Measurements from ENCODE around the gene CCDC146.

The CCDC146 gene

DNA sequence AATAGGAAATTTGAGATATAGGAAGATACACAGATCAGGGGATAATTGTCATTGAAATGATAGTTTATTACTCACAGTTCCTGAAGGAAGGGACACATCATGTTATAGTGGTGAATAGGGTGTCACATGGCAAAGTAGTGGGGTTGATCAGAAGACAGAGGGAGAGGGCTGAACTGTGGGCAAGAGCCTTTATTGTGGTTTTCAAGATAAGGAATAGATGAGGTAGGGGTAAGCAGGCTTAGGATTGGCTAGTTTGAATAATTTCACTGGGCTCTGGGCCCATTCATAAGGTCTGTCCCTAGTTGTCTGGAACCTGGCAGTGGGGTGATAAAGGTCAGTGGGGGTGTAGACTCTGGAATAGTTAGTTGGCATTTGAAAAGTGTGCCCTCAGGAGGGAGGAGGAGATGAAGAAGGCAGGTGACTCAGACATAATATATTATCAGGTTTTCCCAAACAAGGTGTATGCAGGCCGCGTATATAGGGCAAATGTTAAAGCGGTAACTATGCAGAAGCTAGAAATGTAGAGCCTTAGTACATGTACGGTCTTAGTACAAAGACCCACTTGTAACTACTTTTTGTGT is 58.7 kb downstream of the CCDC146 start:
- Histone ChIP-seq H3K27me3 (ENCODE audit: control insufficient read depth in 3 of 3, insufficient read depth in 3 of 3, low read depth in 1 of 3, low read length in 3 of 3) (no peaks in the 10 kb centered on the region), H3K9me3 (replicated peaks in 1 of 2; ENCODE audit: control insufficient read depth in 2 of 2, insufficient read depth in 1 of 2, low read depth in 1 of 2, low read length in 2 of 2) (no peaks in the 10 kb centered on the region), H3K23ac (ENCODE audit: low read depth, low read length, poor library complexity) (no peak overlapping the region), H3K4me3 (ENCODE audit: low read length in 2 of 2) (no peak overlapping the region), H3K18ac (ENCODE audit: low read length) (no peak overlapping the region), H3K27ac (replicated peaks; ENCODE audit: low read length) (no peak overlapping the region), H3K14ac (ENCODE audit: low read length) (no peak overlapping the region), H2AFZ (ENCODE audit: low read length) (no peak overlapping the region), H3K79me1 (ENCODE audit: low read depth, low read length) (no peaks in the 10 kb centered on the region), H2BK12ac (ENCODE audit: low read length) (no peak overlapping the region), H2BK120ac (ENCODE audit: low read depth, low read length) (no peak overlapping the region), H3K4me2 (ENCODE audit: insufficient read depth, low read length, poor library complexity, severe bottlenecking) (no peak overlapping the region), H2BK15ac (ENCODE audit: low read length) (no peak overlapping the region), H3K4ac (ENCODE audit: low read length) (no peak overlapping the region), H3K4me1 (ENCODE audit: control insufficient read depth in 2 of 2, insufficient read depth in 1 of 2, low read depth in 1 of 2, low read length in 2 of 2) (no peaks in the 10 kb centered on the region), H2AK5ac (ENCODE audit: low read depth, low read length) (no peak overlapping the region), H3K9ac (ENCODE audit: low read depth, low read length, poor library complexity) (no peak overlapping the region), H2BK5ac (ENCODE audit: low read length) (no peak overlapping the region), H4K8ac (ENCODE audit: low read depth, low read length) (no peak overlapping the region), H4K91ac (ENCODE audit: low read depth, low read length, poor library complexity) (no peak overlapping the region), H3K36me3 (replicated peaks in 1 of 2; ENCODE audit: control insufficient read depth in 2 of 2, insufficient read depth in 2 of 2, low read length in 2 of 2) (no peaks in the 10 kb centered on the region)
- DNase-seq (ENCODE audit: low spot score): no peak
- WGBS, 2 donors (ENCODE audit: extremely low coverage in 2 of 2, insufficient read length in 2 of 2, insufficient replicate concordance in 1 of 2): no CpG with 5 or more reads among the region's 4 CpGs

DNA sequence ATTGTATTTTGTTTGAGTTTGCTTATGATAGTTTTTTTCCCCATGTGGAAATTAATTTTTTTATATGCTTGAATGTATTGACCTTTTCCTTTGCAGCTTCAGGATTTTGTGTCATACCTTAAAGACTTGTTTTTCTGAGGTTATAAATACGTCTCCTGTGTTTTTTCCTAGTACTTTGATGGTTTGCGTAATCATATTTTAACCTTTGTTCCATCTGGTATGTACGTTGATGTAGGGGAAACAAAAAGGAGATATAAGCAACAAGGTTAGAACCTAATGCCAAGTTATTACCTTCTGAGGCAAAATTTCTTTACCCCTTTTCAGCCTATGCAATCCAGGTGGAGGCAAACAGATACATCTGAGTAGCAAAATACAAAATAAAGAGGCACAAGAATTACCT is 59.3 kb downstream of the CCDC146 start:
- no peak overlapping the region for H3K9ac ChIP-seq (ENCODE audit: low read depth, low read length, poor library complexity)
- no peak overlapping the region for H4K8ac ChIP-seq (ENCODE audit: low read depth, low read length)
- H3K4ac ChIP-seq (ENCODE audit: low read length): no peak overlapping the region
- no peaks in the 10 kb centered on the region for H3K79me1 ChIP-seq (ENCODE audit: low read depth, low read length)
- H3K4me2 ChIP-seq (ENCODE audit: insufficient read depth, low read length, poor library complexity, severe bottlenecking): no peak overlapping the region
- H2AFZ ChIP-seq (ENCODE audit: low read length): no peak overlapping the region
- DNase-seq (ENCODE audit: low spot score): no peak
- no peak overlapping the region for H2AK5ac ChIP-seq (ENCODE audit: low read depth, low read length)
- no peak overlapping the region for H2BK15ac ChIP-seq (ENCODE audit: low read length)
- H3K18ac ChIP-seq (ENCODE audit: low read length): no peak overlapping the region
- no peak overlapping the region for H2BK5ac ChIP-seq (ENCODE audit: low read length)
- no peaks in the 10 kb centered on the region for H3K36me3 ChIP-seq (replicated peaks in 1 of 2; ENCODE audit: control insufficient read depth in 2 of 2, insufficient read depth in 2 of 2, low read length in 2 of 2)
- H3K27me3 ChIP-seq (ENCODE audit: control insufficient read depth in 3 of 3, insufficient read depth in 3 of 3, low read depth in 1 of 3, low read length in 3 of 3): no peaks in the 10 kb centered on the region
- no peak overlapping the region for H2BK120ac ChIP-seq (ENCODE audit: low read depth, low read length)
- no CpG with 5 or more reads among the region's 3 CpGs for WGBS, 2 donors (ENCODE audit: extremely low coverage in 2 of 2, insufficient read length in 2 of 2, insufficient replicate concordance in 1 of 2)
- H3K4me1 ChIP-seq (ENCODE audit: control insufficient read depth in 2 of 2, insufficient read depth in 1 of 2, low read depth in 1 of 2, low read length in 2 of 2): no peaks in the 10 kb centered on the region
- no peak overlapping the region for H4K91ac ChIP-seq (ENCODE audit: low read depth, low read length, poor library complexity)
- no peak overlapping the region for H3K27ac ChIP-seq (replicated peaks; ENCODE audit: low read length)
- H3K23ac ChIP-seq (ENCODE audit: low read depth, low read length, poor library complexity): no peak overlapping the region
- no peaks in the 10 kb centered on the region for H3K9me3 ChIP-seq (replicated peaks in 1 of 2; ENCODE audit: control insufficient read depth in 2 of 2, insufficient read depth in 1 of 2, low read depth in 1 of 2, low read length in 2 of 2)
- H2BK12ac ChIP-seq (ENCODE audit: low read length): no peak overlapping the region
- no peak overlapping the region for H3K14ac ChIP-seq (ENCODE audit: low read length)
- H3K4me3 ChIP-seq (ENCODE audit: low read length in 2 of 2): no peak overlapping the region

DNA sequence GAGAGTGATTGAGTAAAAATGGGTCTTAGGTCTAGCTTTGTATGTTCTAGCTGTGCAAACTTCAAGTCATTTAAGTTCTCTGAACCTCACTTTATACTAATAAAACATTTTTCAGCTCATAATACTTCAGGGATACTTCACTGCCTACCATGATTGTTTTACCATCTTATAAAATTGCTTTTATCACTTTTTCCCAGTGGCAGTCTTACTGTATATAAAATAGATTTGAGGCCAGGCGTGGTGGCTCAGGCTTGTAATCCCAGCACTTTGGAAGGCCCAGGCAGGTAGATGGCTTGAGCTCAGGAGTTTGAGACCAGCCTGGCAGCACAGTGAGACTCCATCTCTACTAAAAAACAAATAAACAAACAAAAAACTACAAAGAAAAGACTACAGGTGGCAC is 59.8 kb downstream of the CCDC146 start:
- Histone ChIP-seq H3K4me1 (ENCODE audit: control insufficient read depth in 2 of 2, insufficient read depth in 1 of 2, low read depth in 1 of 2, low read length in 2 of 2) (no peaks in the 10 kb centered on the region), H3K4me3 (ENCODE audit: low read length in 2 of 2) (no peak overlapping the region), H3K18ac (ENCODE audit: low read length) (no peak overlapping the region), H3K9me3 (replicated peaks in 1 of 2; ENCODE audit: control insufficient read depth in 2 of 2, insufficient read depth in 1 of 2, low read depth in 1 of 2, low read length in 2 of 2) (no peaks in the 10 kb centered on the region), H4K91ac (ENCODE audit: low read depth, low read length, poor library complexity) (no peak overlapping the region), H3K79me1 (ENCODE audit: low read depth, low read length) (no peaks in the 10 kb centered on the region), H3K9ac (ENCODE audit: low read depth, low read length, poor library complexity) (no peak overlapping the region), H3K27me3 (ENCODE audit: control insufficient read depth in 3 of 3, insufficient read depth in 3 of 3, low read depth in 1 of 3, low read length in 3 of 3) (no peaks in the 10 kb centered on the region), H2AFZ (ENCODE audit: low read length) (no peak overlapping the region), H3K14ac (ENCODE audit: low read length) (no peak overlapping the region), H3K36me3 (replicated peaks in 1 of 2; ENCODE audit: control insufficient read depth in 2 of 2, insufficient read depth in 2 of 2, low read length in 2 of 2) (no peaks in the 10 kb centered on the region), H3K4me2 (ENCODE audit: insufficient read depth, low read length, poor library complexity, severe bottlenecking) (no peak overlapping the region), H2BK5ac (ENCODE audit: low read length) (no peak overlapping the region), H3K27ac (replicated peaks; ENCODE audit: low read length) (no peak overlapping the region), H2BK12ac (ENCODE audit: low read length) (no peak overlapping the region), H3K4ac (ENCODE audit: low read length) (no peak overlapping the region), H2BK15ac (ENCODE audit: low read length) (no peak overlapping the region), H3K23ac (ENCODE audit: low read depth, low read length, poor library complexity) (no peak overlapping the region), H4K8ac (ENCODE audit: low read depth, low read length) (no peak overlapping the region), H2AK5ac (ENCODE audit: low read depth, low read length) (no peak overlapping the region), H2BK120ac (ENCODE audit: low read depth, low read length) (no peak overlapping the region)
- WGBS, 2 donors (ENCODE audit: extremely low coverage in 2 of 2, insufficient read length in 2 of 2, insufficient replicate concordance in 1 of 2): no CpG with 5 or more reads among the region's 1 CpG
- no peak for DNase-seq (ENCODE audit: low spot score)

DNA sequence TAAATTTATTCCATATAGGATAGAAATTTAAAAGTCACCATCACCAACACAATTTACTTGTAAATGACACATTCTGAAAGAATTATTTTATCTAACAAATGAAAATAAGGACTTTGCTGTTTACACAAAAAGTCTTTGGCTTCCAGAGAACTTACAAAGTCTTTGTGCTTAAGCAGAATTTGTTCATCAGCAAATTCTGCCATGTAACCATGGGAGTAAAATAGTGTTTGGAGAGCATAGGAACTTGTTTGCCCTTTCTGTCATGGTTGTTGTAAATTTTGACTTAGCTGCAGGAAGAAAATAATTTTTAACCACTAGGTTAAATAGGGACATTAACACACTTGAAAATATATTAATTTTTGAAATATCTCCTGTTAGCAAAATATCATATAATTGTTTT is 62.0 kb downstream of the CCDC146 start:
- Histone ChIP-seq H3K4me3 (ENCODE audit: low read length in 2 of 2) (no peak overlapping the region), H3K9ac (ENCODE audit: low read depth, low read length, poor library complexity) (no peak overlapping the region), H4K8ac (ENCODE audit: low read depth, low read length) (no peak overlapping the region), H3K36me3 (replicated peaks in 1 of 2; ENCODE audit: control insufficient read depth in 2 of 2, insufficient read depth in 2 of 2, low read length in 2 of 2) (no peaks in the 10 kb centered on the region), H3K4me1 (ENCODE audit: control insufficient read depth in 2 of 2, insufficient read depth in 1 of 2, low read depth in 1 of 2, low read length in 2 of 2) (no peaks in the 10 kb centered on the region), H3K79me1 (ENCODE audit: low read depth, low read length) (no peaks in the 10 kb centered on the region), H2BK15ac (ENCODE audit: low read length) (no peak overlapping the region), H3K27me3 (ENCODE audit: control insufficient read depth in 3 of 3, insufficient read depth in 3 of 3, low read depth in 1 of 3, low read length in 3 of 3) (no peaks in the 10 kb centered on the region), H2BK12ac (ENCODE audit: low read length) (no peak overlapping the region), H3K9me3 (replicated peaks in 1 of 2; ENCODE audit: control insufficient read depth in 2 of 2, insufficient read depth in 1 of 2, low read depth in 1 of 2, low read length in 2 of 2) (no peaks in the 10 kb centered on the region), H3K14ac (ENCODE audit: low read length) (no peak overlapping the region), H3K27ac (replicated peaks; ENCODE audit: low read length) (no peak overlapping the region), H4K91ac (ENCODE audit: low read depth, low read length, poor library complexity) (no peak overlapping the region), H3K4me2 (ENCODE audit: insufficient read depth, low read length, poor library complexity, severe bottlenecking) (no peak overlapping the region), H3K23ac (ENCODE audit: low read depth, low read length, poor library complexity) (no peak overlapping the region), H2AFZ (ENCODE audit: low read length) (no peak overlapping the region), H3K4ac (ENCODE audit: low read length) (no peak overlapping the region), H2BK120ac (ENCODE audit: low read depth, low read length) (no peak overlapping the region), H2AK5ac (ENCODE audit: low read depth, low read length) (no peak overlapping the region), H3K18ac (ENCODE audit: low read length) (no peak overlapping the region), H2BK5ac (ENCODE audit: low read length) (no peak overlapping the region)
- DNase-seq (ENCODE audit: low spot score): no peak
